GM18861 (cell line): ENCODE results near the gene CHAT.

Source experiments
- ATAC-seq: cut with Tn5 transposase; IDR thresholded peaks from one replicate; pipeline ENCODE4 v1.9.1; 2021; ENCODE audit not compliant: unreplicated experiment

Gene CHAT

GRCh38 chr10:49596836-49597235, 17.0 kb upstream of the CHAT start:
- no peak for ATAC-seq

DNA sequence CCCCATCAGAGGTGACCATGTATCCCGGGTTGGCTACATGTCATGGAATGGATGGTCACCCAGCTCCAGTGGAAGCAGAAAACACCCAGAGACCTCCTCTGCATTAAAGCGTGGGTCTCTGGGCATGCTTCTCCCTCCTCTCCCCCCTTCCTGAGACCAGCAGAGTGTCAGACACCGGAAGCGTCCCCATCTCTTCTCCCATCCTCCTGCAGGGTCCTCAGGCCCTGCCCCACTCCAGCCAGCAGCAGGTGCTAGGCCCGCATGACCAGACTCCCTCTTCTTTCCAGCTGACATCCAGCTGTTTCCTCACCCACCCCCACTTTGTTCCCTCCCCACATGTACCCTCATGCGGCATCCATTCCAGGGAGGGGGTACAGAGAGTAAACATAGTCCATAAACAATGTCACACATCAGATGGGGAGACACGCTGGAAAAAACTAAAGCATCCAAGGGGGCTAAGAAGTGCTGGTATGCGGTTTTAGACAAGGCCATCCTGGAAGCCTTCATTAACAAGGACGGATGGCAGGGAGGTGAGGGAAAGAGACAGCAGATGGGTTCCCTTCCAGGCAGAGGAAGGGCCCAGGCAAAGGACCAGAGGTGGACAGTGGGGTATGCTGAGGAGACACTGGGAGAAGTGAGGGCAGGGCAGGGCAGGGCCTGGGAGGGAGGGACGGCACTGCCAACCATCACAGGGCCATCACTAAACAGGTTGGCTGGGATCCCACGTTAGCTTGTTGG, 16.2 kb upstream of the CHAT start:
- ATAC-seq = no peak

GRCh38 chr10:49598164-49598856, 15.5 kb upstream of the CHAT start:
- no peak for ATAC-seq

- ATAC-seq = no peak
Observed at GRCh38 chr10:49598986-49599385, 14.9 kb upstream of the CHAT start.

GRCh38 chr10:49599546-49599945, 14.3 kb upstream of the CHAT start:
- no peak for ATAC-seq

DNA sequence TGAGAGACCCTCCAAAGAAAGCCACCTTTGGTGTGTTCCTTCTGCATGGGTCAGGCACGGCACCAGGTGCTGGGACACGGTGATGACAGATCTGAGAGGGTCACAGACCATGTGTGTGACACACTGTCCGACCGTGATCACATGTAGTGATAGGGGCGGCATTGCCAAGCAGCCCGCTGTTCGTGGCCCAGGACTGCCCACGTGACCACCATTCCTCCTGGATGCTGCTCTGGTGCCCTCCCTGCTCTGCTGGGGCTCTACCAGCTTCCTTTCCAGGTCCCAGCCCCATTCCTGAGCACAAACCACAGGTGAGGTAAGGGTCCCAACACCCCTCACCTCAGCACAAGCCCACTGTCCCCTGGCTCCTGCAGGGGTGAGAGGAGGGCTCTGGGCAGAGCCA, 13.8 kb upstream of the CHAT start:
- ATAC-seq = no peak

DNA sequence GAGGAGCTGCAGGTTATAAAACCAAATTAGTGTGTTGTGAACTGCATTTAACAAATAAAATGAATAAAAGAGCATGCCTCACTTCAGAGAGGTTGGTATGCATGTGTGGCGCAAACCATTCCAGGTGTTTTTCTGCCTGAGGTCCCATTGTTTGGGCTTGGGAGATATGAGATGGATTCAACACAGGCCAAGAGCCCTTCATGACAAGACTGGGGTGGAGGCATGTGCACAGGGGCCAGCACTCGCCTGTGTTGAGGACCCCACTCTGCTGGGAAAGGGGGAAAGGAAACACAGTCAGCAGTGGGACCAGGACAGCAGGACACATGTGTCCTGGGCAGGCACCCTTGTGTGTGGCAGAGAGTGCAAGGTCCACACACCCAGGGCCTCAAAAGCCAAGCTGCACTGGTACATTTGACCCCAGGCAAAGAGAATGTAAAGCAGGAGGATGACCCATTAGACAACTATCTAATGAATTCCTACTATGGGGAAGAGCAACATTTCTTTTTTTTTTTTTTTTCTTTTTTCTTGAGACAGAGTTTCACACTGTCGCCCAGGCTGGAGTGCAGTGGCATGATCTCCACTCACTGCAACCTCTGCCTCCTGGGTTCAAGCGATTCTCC, 12.9 kb upstream of the CHAT start:
- ATAC-seq = no peak

DNA sequence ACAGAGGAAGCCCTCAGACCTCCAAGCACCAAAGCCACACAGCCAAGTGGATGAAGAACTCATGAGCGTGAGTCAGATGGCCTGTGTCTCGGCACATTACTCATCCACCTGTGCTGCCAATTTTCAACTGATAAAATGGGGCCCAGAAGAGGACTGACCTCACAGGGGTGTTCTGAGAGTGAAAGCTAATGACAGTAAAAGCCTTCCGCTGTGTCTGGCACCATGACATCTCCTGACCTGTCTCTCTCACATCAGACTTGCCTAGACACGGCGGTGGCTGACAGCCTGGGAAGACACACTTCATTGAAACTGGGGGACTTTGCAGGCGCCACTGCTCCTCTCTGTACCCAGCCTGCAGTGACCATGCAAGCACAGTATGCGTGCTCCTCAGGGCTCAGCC, 12.0 kb upstream of the CHAT start:
- ATAC-seq = no peak

- ATAC-seq = no peak
Observed at GRCh38 chr10:49602380-49603023, 11.3 kb upstream of the CHAT start.

DNA sequence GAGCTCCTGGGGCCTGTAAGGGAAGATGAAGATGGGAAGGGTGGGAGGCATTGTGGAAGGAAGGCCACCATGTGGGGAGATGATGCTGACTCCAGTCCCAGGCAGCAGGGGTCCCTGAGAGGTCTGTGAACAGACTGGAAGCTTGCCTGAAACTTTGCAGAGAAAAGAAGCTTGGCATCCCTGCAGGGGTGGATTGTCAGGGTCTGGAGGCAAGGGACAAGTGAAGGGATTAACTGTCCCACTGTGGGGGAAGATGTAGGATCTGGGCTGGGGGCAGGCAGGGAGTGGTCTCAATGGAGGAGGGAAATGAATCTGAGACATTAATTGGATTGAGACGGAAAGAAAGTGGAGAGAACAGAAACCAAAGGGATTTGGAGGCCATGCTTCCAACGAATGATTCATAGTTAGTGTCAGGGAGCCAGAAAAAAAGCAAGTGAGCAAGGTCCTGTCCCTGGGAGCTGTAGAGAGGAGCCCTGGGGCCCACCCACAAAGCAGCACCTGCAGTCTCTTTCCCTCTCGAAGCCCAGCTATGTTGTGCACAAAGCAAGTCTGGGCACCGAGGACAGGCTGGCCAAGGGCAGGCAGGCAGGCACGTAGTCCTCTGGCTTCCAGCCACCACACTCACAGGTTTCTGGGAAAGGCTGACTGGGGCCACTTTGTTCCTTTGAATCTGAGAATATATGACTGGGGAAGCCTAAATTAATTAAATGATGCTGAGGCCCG, 8.5 kb upstream of the CHAT start:
- ATAC-seq = no peak

GRCh38 chr10:49605939-49606509, 7.8 kb upstream of the CHAT start:
- no peak for ATAC-seq

DNA sequence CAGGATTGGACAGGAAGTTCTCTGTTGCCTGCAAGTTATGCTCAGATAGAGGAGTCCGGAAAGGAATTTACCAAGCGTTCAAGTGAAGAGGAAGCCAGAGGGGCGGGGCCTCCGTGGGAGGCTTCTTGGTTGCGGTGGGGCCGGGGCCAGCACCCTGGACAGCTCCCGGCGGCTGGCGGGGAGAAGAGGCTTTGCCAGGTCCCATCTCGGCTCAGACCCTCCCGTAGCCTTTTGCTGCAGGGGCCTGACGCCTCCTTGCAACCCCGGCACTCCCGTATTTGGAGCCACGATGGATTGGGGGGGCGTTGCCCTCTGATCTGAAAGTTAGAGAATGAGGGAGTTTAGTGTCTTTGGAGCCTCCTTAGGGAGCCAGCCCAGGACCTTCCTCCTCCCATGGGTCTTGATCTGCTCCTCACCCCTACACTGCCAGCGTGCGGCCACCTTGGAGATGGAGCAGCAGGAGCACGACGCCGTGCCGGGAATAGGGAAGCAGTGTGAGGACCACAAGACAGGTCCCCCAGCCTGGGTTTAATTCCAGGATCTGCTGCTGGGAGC, 6.8 kb upstream of the CHAT start:
- peak; percentile 64 for ATAC-seq

GRCh38 chr10:49608166-49609005, 5.5 kb upstream of the CHAT start:
- ATAC-seq = no peak

- no peak for ATAC-seq
Observed at GRCh38 chr10:49609006-49609282, 4.9 kb upstream of the CHAT start.

GRCh38 chr10:49609283-49610113, 4.3 kb upstream of the CHAT start:
- ATAC-seq = no peak

DNA sequence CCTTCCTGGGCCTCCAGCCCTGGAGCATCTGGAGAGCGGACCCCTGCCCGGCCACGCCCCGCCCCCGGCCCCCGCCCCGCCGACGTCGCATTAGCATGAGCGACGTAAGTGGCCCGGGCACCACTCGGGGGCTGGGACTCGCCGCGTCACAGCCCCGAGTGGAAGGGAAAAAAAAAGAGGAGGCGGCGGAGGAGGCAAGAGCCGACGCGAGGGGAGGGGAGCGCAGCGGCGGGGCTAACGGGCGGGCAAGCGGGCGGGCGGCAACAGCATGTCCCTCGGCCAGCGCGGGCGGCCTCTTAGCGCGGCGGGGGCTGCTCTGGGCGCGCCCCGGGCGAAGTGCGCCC, 3.8 kb upstream of the CHAT start, which contains the start of gene SLC18A3:
Gene SLC18A3, plus strand, starts transcription at position 197 of the 344 bp plus-strand sequence. CDS start 431 bp downstream, outside the sequence.
- no peak for ATAC-seq

GRCh38 chr10:49610458-49611165, 3.2 kb upstream of the CHAT start:
- no peak for ATAC-seq

GRCh38 chr10:49611166-49611815, 2.5 kb upstream of the CHAT start:
- no peak for ATAC-seq
